ENCODE results near the gene PLA2G12B. TPM values are rescaled to one million over a fixed set of nuclear protein-coding genes. Genes with fewer than 3 reads are reported as not detected.

Gene PLA2G12B
- total RNA-seq, 4 donors from 2014 or later: not detected

DNA sequence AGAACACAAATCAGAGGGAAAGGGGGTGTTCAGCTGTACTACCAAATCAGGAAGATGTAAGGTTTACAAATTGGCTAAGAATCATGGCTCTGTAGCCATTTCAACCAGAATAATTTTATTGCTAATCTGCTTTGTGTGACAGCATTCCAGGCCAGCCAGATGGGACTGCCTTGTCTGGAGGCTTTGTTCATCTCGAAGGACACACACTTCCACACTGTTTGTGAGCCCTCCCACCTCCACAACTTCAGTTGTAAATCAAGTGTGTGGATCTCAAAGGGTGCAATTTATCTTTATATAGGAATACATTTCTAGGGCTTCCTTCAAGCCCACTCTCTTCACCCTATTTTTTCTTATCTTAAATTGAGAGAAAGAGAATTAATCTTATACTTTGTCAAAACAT is 68.0 kb downstream of the PLA2G12B start:
- H3K9me3 ChIP-seq: no peaks in the 10 kb centered on the region
- H3K36me3 ChIP-seq: peaks cover 0 to 47% of the 10 kb centered on the region in 2 donors
- no peak overlapping the region for H3K27ac ChIP-seq
- no peaks in the 10 kb centered on the region for H3K4me1 ChIP-seq
- ATAC-seq: no peak
- 40 to 60% methylated on average over 1 of the region's 1 CpG for WGBS, 2 donors (ENCODE audit: low coverage in 1 of 2)
- H3K4me3 ChIP-seq: no peak overlapping the region
- TF ChIP-seq POLR2AphosphoS5 (IDR thresholded peaks at IDR 0.05): no peak
- TF ChIP-seq POLR2A (IDR thresholded peaks at IDR 0.05): no peak
- no peak for TF ChIP-seq EP300 (IDR thresholded peaks at IDR 0.05)
- no peak for TF ChIP-seq CTCF (IDR thresholded peaks at IDR 0.05)
- no peaks in the 10 kb centered on the region for H3K27me3 ChIP-seq

GRCh38 chr10:72885953-72886352 is 68.7 kb downstream of the PLA2G12B start:
- 83 to 84% methylated on average over 2 of the region's 2 CpGs for WGBS, 2 donors (ENCODE audit: low coverage in 1 of 2)
- H3K27ac ChIP-seq: no peak overlapping the region
- H3K4me3 ChIP-seq: no peak overlapping the region
- H3K4me1 ChIP-seq: no peaks in the 10 kb centered on the region
- H3K36me3 ChIP-seq: peaks cover 0 to 47% of the 10 kb centered on the region in 2 donors
- no peaks in the 10 kb centered on the region for H3K27me3 ChIP-seq
- ATAC-seq: no peak
- no peaks in the 10 kb centered on the region for H3K9me3 ChIP-seq
- TF ChIP-seq EP300 (IDR thresholded peaks at IDR 0.05): no peak
- TF ChIP-seq POLR2A (IDR thresholded peaks at IDR 0.05): no peak
- no peak for TF ChIP-seq POLR2AphosphoS5 (IDR thresholded peaks at IDR 0.05)
- TF ChIP-seq CTCF (IDR thresholded peaks at IDR 0.05): no peak

Other genes starting within 250 kb of the PLA2G12B start
- gene OIT3, start 61.1 kb downstream of the PLA2G12B start, total RNA-seq: under 1 TPM in 2 of 4 donors, not detected in 2; 0.12 to 0.40 TPM
- gene P4HA1, start 142.1 kb upstream of the PLA2G12B start, total RNA-seq: 10 to 100 TPM; 23.3 to 36.2 (median 30.4) TPM
- 1 to 10 TPM; 1.1 to 4.6 (median 3.9) TPM for gene NUDT13, start 155.6 kb upstream of the PLA2G12B start, total RNA-seq
- gene ECD, start 213.2 kb upstream of the PLA2G12B start, total RNA-seq: 10 to 100 TPM; 27.3 to 35.0 (median 30.5) TPM
- gene FAM149B1, start 213.3 kb upstream of the PLA2G12B start, total RNA-seq: 10 to 100 TPM; 10.9 to 16.2 (median 15.2) TPM

Data from gastroesophageal sphincter (tissue), 4 donors.